ENCODE measurements around the gene XPR1.
"Not testable (repeated sequence)": the region's sequence is repeated elsewhere in the genome, so short reads cannot be mapped to it uniquely, and the experiment has no call there.

XPR1 gene

GRCh38 chr1:180781718-180782117, 149.9 kb downstream of the XPR1 start:
- DNase-seq (ENCODE audit: low read depth, low spot score) = no peak

- DNase-seq (ENCODE audit: low read depth, low spot score) = no peak
These were observed 153.5 kb downstream of the XPR1 start for GRCh38 chr1:180785291-180785690.

- DNase-seq (ENCODE audit: low read depth, low spot score) = no peak
These were observed 154.1 kb downstream of the XPR1 start for GRCh38 chr1:180785887-180786286.

DNA sequence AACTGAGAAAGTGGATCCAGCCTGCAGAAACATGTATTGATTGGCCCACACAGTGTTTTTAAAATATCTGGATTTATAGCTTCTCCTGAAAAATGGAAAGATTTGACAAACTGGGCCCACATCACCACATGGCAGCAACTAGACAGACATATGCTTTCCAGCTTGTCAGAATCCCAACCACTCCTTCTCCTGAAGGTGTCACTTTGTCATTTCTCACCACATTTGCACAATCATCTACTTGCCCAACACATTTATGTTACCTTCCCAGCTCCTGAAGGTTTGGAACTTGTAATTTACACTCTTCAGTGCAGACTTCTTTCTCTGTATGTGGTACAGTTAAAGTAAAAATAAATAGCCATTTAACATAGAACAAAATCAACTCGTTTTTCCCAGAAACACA, 154.8 kb downstream of the XPR1 start:
- no peak for DNase-seq (ENCODE audit: low read depth, low spot score)

- DNase-seq (ENCODE audit: low read depth, low spot score) = no peak
These were observed 155.9 kb downstream of the XPR1 start for GRCh38 chr1:180787628-180788307.

DNA sequence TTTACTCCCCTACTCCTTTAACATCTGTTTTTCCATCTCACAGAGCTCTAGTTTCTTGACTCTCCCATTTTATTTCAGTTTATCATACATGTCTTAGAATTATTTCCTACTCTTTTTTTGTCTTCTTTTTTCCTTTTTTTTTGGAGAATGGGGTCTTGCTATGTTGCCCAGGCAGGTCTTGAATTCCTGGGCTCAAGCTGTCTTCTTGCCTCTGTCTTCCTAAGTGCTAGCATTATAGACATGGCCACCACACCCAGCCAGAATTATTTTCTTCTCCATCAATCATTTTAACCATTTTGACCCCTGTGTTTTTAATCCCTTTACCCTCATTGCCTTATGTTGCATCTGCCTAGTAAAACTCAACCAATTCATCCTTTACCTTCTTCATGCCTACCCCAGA, 157.6 kb downstream of the XPR1 start:
- no peak for DNase-seq (ENCODE audit: low read depth, low spot score)

DNA sequence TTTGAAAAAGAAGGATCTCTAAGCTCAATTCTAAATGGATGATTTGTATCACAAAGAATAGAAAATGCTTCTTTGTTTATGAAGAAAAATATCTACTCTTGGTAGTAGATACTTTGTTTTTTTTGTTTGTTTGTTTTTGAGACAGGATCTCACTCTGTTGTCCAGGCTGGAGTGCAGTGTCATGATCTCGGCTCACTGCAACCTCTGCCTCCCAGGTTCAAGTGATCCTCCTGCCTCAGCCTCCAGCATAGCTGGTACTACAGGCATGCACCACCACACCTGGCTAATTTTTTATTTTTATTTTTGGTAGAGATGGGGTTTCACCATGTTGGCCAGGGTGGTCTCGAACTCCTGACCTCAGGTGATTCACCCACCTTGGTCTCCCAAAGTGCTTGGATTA, 159.3 kb downstream of the XPR1 start:
- not testable (repeated sequence) for DNase-seq (ENCODE audit: low read depth, low spot score)

- DNase-seq (ENCODE audit: low read depth, low spot score) = no peak
These were observed 160.0 kb downstream of the XPR1 start for GRCh38 chr1:180791806-180792205.

- no peak for DNase-seq (ENCODE audit: low read depth, low spot score)
These were observed 161.6 kb downstream of the XPR1 start for GRCh38 chr1:180793451-180793850.

DNA sequence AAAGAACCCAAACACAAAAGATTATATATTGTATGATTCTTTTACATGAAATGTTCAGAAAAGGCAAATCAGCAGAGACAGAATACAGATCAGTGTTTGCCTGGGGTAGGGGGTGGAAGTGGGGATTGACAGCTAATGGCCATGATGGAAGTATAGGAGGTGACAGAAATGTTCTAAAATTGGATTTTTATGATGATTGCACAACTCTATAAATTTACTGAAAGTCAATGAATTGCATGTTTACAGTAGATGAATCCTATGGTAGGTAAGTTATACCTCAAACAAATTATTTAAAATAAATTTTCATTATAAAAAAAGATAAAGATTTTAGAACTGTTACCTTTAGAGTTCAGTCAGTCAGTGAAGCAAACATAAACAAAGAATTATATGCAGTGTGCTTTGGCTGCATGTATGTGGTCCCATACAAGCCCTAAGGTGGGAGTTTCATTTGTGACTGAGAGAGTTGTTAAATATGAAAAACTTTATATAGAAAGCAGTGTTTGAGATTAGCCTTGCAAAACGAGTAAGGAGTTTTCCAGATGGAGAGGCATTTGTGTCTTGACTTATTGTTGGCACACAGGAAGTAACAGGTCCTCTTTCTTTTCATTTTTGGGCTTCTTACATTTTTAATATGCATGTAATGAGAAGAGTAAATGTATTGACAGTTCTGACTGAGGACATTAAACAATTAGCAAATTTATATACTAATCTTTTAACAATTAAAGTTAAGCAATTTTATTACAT, 165.2 kb downstream of the XPR1 start:
- DNase-seq (ENCODE audit: low read depth, low spot score) = no peak

- DNase-seq (ENCODE audit: low read depth, low spot score) = no peak
These were observed 169.1 kb downstream of the XPR1 start for GRCh38 chr1:180800945-180801344.

DNA sequence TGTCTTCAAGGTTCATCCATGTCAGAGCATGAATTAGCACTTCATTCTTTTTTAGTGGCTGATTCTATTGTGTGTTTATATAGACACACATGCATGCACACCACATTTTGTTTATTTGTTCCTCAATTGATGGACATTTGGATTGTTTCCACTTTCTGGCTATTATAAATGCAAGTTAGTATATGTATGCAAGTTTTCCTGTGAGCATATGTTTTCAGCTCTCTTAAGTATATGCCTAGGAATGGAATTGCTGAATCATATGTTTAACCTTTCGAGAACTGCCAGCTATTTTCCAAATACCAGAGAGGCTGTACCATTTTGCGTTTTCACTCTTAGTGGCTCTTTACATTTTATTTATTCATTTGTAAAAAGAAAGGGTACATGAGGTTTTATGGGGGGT, 171.0 kb downstream of the XPR1 start:
- DNase-seq (ENCODE audit: low read depth, low spot score) = no peak

DNA sequence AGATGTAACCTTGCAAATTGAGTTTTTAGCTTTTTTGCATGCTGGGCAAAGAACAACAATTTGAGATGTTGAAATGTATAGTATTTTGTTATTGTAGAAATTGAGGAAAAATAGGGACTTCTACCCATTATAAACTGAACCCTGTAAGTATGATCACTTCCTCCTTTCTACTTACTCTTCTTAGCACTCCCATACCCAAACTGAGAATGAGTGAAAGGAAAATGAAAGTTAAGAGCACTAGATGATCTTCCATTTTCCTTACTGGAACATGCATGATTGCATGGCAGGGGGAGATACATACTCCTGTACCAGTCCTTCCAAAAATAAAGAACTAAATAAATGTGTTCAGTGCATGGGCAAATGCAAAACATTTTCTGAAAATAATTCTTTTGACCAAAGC, 173.5 kb downstream of the XPR1 start:
- no peak for DNase-seq (ENCODE audit: low read depth, low spot score)

GRCh38 chr1:180811298-180811697, 179.5 kb downstream of the XPR1 start:
- no peak for DNase-seq (ENCODE audit: low read depth, low spot score)

- no peak for DNase-seq (ENCODE audit: low read depth, low spot score)
These were observed 180.1 kb downstream of the XPR1 start for GRCh38 chr1:180811886-180812285.

- no peak for DNase-seq (ENCODE audit: low read depth, low spot score)
These were observed 182.4 kb downstream of the XPR1 start for GRCh38 chr1:180814258-180814657.

DNA sequence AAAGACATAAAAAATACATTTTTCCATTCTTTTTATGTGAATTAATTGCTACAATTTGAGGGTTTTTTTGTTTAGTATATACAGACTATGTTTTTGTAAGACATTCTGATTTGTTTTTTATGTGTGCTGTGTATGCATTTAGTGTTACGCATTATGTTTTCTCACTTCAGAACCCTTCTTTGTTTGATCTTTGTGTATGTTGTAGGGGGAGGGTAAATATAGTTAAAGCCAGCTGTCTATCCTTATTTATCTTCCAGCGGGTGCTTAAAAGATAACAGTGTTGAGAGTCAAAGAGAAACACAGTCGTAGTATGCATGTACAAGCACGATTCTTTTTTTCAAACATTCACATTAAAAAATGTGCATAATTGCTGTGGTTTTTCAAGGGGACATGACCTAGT, 183.4 kb downstream of the XPR1 start:
- DNase-seq (ENCODE audit: low read depth, low spot score) = no peak

DNA sequence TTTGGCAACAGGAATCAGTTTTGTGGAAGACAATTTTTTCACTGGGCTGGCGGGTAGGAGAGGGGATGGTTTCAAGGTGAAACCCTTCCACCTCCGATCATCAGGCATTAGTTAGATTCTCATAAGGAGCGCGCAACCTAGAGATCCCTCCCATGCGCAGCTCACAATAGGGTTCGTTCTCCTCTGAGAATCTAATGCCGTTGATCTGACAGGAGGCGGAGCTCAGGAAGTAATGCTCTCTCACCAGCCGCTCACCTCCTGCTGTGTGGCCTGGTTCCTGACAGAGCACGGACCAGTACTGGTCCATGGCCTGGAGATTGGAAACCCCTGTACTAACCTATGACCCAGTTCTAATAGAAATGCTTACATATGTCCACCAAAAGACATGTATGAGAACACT, 184.3 kb downstream of the XPR1 start:
- DNase-seq (ENCODE audit: low read depth, low spot score) = no peak

DNA sequence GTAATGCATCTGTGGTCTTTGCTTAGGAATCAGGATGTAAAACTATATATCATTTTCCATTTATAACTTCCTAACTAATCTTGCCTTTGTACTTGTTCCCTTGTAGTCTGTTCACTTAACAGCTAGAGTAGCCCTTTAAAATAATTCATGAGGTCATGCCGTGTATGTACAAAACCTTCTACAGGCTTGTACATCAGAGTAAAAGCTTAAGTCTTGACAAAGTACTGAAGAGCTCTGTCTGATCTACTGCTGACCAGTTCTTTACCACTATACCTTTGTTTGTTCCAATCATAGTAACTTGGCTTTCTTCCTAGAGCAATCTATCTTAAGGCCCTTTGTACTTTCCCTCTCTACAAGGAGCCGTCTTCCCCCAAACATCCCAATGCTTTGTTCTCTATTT, 190.1 kb downstream of the XPR1 start:
- no peak for DNase-seq (ENCODE audit: low read depth, low spot score)

DNA sequence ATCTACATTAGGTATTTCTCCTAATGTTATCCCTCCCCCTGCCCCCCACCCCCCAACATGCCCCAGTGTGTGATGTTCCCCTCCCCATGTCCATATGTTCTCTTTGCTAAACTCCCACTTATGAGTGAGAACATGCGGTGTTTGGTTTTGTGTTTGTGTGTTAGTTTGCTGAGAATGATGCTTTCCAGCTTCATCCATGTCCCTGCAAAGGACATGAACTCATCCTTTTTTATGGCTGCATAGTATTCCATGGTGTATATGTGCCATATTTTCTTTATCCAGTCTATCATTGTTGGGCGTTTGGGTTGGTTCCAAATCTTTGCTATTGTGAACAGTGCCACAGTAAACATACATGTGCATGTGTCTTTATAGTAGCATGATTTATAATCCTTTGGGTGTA, 199.7 kb downstream of the XPR1 start:
- not testable (repeated sequence) for DNase-seq (ENCODE audit: low read depth, low spot score)

GRCh38 chr1:180833180-180833579, 201.4 kb downstream of the XPR1 start:
- DNase-seq (ENCODE audit: low read depth, low spot score) = not testable (repeated sequence)

DNA sequence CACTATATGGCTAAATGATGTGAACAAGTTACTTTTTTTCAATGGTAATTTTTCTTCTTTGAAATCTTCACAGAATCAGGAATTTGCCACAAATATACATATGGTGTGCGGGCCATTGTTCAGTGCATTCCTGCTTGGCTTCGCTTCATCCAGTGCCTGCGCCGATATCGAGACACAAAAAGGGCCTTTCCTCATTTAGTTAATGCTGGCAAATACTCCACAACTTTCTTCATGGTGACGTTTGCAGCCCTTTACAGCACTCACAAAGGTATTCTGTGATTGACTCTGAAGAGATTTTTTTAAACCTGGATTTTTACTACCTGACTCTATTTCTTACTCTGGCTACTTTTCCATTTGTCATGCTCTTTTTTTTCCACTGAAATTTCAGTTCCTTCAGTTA, 204.6 kb downstream of the XPR1 start:
- no peak for DNase-seq (ENCODE audit: low read depth, low spot score)

DNA sequence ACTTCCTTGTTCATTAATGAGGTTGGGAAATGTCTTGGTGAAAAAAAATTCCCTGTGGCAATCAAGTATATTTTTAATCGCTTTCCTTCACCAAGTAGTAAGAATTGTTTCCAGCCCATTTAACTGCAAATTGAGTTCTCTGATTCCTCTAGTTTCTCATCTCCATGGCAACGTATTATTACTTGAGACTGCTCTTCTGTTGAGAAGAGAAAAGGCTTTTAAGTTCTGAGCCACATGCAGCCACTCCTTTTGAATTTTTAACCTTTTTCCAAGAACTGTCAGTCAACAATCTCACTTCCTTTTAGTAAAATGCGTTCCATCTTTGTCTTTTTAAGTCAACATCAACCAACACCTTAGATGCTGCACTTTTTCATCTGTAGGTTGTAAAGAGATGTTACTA, 205.2 kb downstream of the XPR1 start:
- DNase-seq (ENCODE audit: low read depth, low spot score) = no peak
